ENCODE results near the gene PIANP. TPM values are rescaled to one million over a fixed set of nuclear protein-coding genes. Genes with fewer than 3 reads are reported as not detected.
"Not testable (repeated sequence)": the region's sequence is repeated elsewhere in the genome, so short reads cannot be mapped to it uniquely, and the experiment has no call there.

Gene PIANP
- total RNA-seq, 2 experiments from 2014 or later, result not detected

DNA sequence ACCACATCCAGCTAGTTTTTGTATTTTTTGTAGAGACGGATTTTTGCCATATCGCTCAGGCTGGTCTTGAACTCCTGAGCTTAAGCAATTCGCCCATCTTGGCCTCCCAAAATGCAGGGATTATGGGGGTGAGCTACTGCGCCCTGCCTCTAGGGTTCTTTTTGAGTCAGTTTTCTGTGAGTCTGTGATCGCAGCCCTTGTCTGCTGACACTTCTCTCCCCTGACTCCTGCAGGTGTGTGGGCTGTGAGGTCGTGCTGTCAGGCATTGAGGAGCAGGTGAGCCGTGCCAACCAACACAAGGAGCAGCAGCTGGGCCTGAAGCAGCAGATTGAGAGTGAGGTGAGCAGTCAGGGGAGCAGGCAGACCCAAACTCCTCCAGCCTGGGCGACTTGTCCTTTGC lies 29.6 kb upstream of the PIANP start:
- Mint-ChIP-seq H3K27ac (no peak overlapping the region), H3K36me3 (ENCODE audit: low read depth) (peaks cover 36% of the 10 kb centered on the region), H3K4me1 (ENCODE audit: low read depth) (peaks cover 10% of the 10 kb centered on the region), H3K27me3 (ENCODE audit: low read depth) (no peaks in the 10 kb centered on the region), H3K9me3 (ENCODE audit: insufficient read depth) (no peaks in the 10 kb centered on the region), H3K4me3 (no peak overlapping the region)
- POLR2A ChIA-PET, result interaction anchor here (1.3 kb wide), 1 partner anchor 37 kb away, joined by 3 read pairs; no protein-coding TSS in a partner anchor
- CTCF ChIA-PET, result interaction anchor here (1.5 kb wide), 1 partner anchor 23 kb away, joined by 7 read pairs; the partner anchor contains the start of gene MLF2
- DNase-seq, result no peak
- ATAC-seq, result no peak

DNA sequence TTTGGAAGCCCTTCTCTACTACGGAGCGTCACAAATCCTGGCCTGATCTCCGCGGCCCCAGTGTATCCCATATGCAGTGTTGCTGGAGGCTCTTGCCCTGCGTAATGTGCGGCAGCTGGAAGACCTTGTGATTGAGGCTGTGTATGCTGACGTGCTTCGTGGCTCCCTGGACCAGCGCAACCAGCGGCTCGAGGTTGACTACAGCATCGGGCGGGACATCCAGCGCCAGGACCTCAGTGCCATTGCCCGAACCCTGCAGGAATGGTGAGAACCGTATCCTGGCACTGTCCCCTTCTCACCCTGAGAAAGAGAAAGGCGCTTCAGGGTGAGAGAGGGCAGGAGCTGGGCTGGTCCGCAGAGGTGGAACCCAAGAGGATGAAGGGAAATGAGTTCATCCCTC lies 28.6 kb upstream of the PIANP start:
- ChIA-PET POLR2A (no interaction called here), CTCF (no interaction called here)
- no peaks in the 10 kb centered on the region for H3K9me3 Mint-ChIP-seq (ENCODE audit: insufficient read depth)
- H3K4me3 Mint-ChIP-seq, result no peak overlapping the region
- H3K4me1 Mint-ChIP-seq (ENCODE audit: low read depth), result peaks cover 17% of the 10 kb centered on the region
- DNase-seq (no peak), ATAC-seq (no peak)
- peaks cover 33% of the 10 kb centered on the region for H3K36me3 Mint-ChIP-seq (ENCODE audit: low read depth)
- no peaks in the 10 kb centered on the region for H3K27me3 Mint-ChIP-seq (ENCODE audit: low read depth)
- H3K27ac Mint-ChIP-seq, result no peak overlapping the region

DNA sequence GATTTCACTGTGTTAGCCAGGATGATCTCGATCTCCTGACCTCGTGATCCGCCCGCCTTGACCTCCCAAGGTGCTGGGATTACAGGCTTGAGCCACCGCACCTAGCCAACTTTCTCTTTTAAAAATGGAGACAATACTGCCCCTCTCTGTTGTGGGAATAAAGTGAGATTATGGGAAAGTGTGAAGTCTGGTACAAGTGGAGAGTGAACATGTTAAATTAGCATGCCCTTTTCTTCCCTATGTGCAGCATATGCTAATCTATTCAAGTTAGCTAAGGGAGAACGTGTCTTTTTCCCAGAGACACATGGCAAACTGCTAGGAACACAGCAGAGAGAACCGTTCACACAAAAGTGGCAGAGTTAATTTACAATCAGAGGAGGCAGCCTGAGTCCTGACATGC lies 24.7 kb upstream of the PIANP start:
- Mint-ChIP-seq H3K4me3 (peak overlapping the region; percentile 84), H3K4me1 (ENCODE audit: low read depth) (peaks cover 29% of the 10 kb centered on the region), H3K27me3 (ENCODE audit: low read depth) (no peaks in the 10 kb centered on the region), H3K36me3 (ENCODE audit: low read depth) (peaks cover 27% of the 10 kb centered on the region), H3K9me3 (ENCODE audit: insufficient read depth) (no peaks in the 10 kb centered on the region), H3K27ac (peak overlapping the region; percentile 64)
- ATAC-seq (no peak), DNase-seq (no peak)
- CTCF ChIA-PET, result interaction anchor here (1.1 to 3.2 kb wide), 6 partner anchors 8 to 147 kb away, joined by 3 to 32 read pairs (median 12); partner anchors contain the start of genes MLF2, PTMS, SPSB2 and ZNF384
- POLR2A ChIA-PET, result interaction anchor here (3.2 kb wide), 1 partner anchor 36 kb away, joined by 69 read pairs; the partner anchor contains the start of gene ZNF384

DNA sequence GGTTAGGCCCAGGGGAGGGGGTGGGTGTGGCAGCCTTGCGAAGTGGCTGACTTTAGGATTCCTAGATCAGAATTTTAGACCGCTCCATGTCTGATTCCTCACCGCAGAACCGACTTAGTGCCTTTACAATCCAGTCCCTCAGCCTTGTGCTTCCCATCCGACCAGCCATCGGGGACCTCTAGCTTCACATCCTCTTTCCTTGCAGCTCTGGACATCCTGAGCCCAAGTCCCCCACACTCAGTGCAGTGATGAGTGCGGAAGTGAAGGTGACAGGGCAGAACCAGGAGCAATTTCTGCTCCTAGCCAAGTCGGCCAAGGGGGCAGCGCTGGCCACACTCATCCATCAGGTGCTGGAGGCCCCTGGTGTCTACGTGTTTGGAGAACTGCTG lies 23.8 kb upstream of the PIANP start:
- Mint-ChIP-seq H3K27ac (peak overlapping the region; percentile 93), H3K4me3 (peak overlapping the region; percentile 84), H3K9me3 (ENCODE audit: insufficient read depth) (no peaks in the 10 kb centered on the region), H3K4me1 (ENCODE audit: low read depth) (peaks cover 29% of the 10 kb centered on the region), H3K27me3 (ENCODE audit: low read depth) (no peaks in the 10 kb centered on the region), H3K36me3 (ENCODE audit: low read depth) (peaks cover 18% of the 10 kb centered on the region)
- DNase-seq (peak; percentile 55), ATAC-seq (peak; percentile 40)
- POLR2A ChIA-PET, result interaction anchor here (0.6 to 3.2 kb wide), 28 partner anchors 9 to 288 kb away, joined by 3 to 69 read pairs (median 4); partner anchors contain the start of genes C12orf57, CDCA3, GPR162 and LPAR5
- CTCF ChIA-PET, result interaction anchor here (0.7 to 3.2 kb wide), 24 partner anchors 9 to 187 kb away, joined by 3 to 32 read pairs (median 6); partner anchors contain the start of genes CDCA3, MLF2, PTMS and SPSB2

DNA sequence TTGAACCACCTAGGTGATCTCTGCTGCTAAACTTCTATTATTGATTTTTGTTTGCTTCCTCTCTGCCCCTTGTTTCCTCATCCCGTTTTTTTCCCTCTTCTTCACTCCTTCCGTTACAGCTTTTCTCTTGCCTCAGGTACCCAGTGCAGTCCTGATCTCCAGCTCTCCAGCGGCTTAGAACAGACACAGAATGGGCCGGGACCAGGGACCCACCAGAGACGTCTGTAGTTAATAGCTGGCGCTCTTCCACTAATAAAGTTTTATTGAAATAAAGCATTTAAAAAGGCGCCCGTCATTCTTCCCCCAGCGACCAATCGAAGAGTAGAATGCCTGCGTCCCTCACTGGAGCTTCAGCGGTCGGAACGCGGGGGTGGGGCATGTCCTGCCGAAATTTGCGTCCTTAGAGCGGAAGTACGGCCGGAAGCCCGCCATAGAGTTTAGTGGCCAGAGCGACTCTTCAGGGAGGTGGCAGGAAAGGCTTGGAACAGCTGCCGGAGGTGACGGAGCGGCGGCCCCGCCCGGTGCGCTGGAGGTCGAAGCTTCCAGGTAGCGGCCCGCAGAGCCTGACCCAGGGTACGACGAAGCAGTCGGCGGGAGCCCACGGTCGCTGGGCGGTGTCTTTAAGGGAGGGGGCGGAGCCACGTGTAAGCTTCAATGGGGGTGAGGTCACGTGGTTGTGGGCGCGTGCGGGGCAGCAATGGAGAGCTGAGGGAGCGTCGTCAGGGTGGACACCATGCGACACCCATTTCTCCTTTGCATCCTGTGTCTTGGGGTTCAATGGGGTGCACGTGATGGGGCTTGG lies 23.2 kb upstream of the PIANP start, which contains the start of gene COPS7A:
COPS7A (plus strand) TSS at position 440 of the 802 bp plus-strand sequence. CDS start 611 bp downstream, outside the sequence.
- H3K4me3 Mint-ChIP-seq, result peak within 1 kb of the TSS; percentile 84
- no peaks in the 10 kb centered on the region for H3K27me3 Mint-ChIP-seq (ENCODE audit: low read depth)
- H3K9me3 Mint-ChIP-seq (ENCODE audit: insufficient read depth), result no peaks in the 10 kb centered on the region
- peak; percentile 96 for ATAC-seq
- ChIA-PET POLR2A (interaction anchor here (0.7 to 3.2 kb wide), 29 partner anchors 10 to 287 kb away, joined by 3 to 69 read pairs (median 4); partner anchors contain the start of genes C12orf57, CDCA3, LPAR5 and MLF2), CTCF (interaction anchor here (0.7 to 3.2 kb wide), 25 partner anchors 10 to 186 kb away, joined by 3 to 32 read pairs (median 6); partner anchors contain the start of genes CDCA3, MLF2, PTMS and SPSB2)
- H3K36me3 Mint-ChIP-seq (ENCODE audit: low read depth), result peaks cover 16% of the 10 kb centered on the region
- peak within 1 kb of the TSS; percentile 93 for H3K27ac Mint-ChIP-seq
- DNase-seq, result peak; percentile 100
- H3K4me1 Mint-ChIP-seq (ENCODE audit: low read depth), result peaks cover 29% of the 10 kb centered on the region

DNA sequence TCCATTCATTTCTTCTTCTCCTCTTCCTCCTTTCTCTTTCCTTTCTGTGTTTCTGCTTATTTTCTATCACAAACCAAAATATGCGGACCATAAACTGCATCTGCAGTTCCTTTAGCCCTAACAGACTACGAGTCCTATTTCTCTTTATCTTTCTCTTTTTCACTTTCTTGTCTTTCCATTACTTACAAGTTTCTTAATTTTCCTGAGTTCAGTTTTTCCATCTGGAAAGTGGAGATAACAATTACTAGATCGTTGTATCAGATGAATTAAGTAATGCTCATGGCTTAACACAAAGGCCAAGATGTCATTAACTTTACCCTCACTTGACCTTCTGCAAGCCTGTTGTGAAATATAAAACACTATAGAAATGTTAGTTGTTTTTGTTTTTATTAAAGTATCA lies 22.2 kb upstream of the PIANP start:
- POLR2A ChIA-PET, result interaction anchor here (1.1 to 3.2 kb wide), 8 partner anchors 14 to 230 kb away, joined by 3 to 69 read pairs (median 7); partner anchors contain the start of genes CDCA3, LPAR5, MRPL51 and USP5
- H3K9me3 Mint-ChIP-seq (ENCODE audit: insufficient read depth), result no peaks in the 10 kb centered on the region
- H3K36me3 Mint-ChIP-seq (ENCODE audit: low read depth), result peaks cover 10% of the 10 kb centered on the region
- no peak overlapping the region for H3K27ac Mint-ChIP-seq
- no peaks in the 10 kb centered on the region for H3K27me3 Mint-ChIP-seq (ENCODE audit: low read depth)
- peaks cover 29% of the 10 kb centered on the region for H3K4me1 Mint-ChIP-seq (ENCODE audit: low read depth)
- CTCF ChIA-PET, result interaction anchor here (1.3 to 3.2 kb wide), 13 partner anchors 11 to 149 kb away, joined by 4 to 32 read pairs (median 12); partner anchors contain the start of genes CDCA3, MLF2, PTMS and SPSB2
- ATAC-seq, result no peak
- DNase-seq, result no peak
- H3K4me3 Mint-ChIP-seq, result no peak overlapping the region

DNA sequence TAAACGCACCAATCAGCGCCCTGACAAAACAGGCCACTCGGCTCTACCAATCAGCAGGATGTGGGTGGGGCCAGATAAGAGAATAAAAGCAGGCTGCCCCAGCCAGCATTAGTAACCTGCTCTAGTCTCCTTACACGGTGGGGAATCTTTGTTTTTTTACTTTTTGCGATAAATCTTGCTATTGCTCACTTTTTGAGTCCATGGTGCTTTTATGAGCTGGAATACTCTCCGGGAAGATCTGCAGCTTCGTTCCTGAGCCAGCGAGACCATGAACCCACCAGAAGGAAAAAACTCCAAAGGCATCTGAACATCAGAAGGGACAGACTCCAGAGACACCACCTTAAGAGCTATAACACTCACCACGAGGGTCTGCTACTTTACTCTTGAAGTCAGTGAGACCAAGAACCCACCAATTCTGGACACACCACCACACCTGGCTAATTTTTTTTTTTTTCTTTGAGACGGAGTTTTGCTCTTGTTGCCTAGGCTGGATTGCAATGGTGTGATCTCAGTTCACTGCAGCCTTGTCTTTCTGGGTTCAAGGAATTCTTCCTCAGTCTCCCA lies 16.3 kb upstream of the PIANP start:
- H3K36me3 Mint-ChIP-seq (ENCODE audit: low read depth), result no peaks in the 10 kb centered on the region
- no peaks in the 10 kb centered on the region for H3K4me1 Mint-ChIP-seq (ENCODE audit: low read depth)
- ChIA-PET POLR2A (no interaction called here), CTCF (no interaction called here)
- H3K27ac Mint-ChIP-seq, result no peak overlapping the region
- no peaks in the 10 kb centered on the region for H3K9me3 Mint-ChIP-seq (ENCODE audit: insufficient read depth)
- DNase-seq (no peak), ATAC-seq (no peak)
- H3K4me3 Mint-ChIP-seq, result no peak overlapping the region
- peaks cover 2% of the 10 kb centered on the region for H3K27me3 Mint-ChIP-seq (ENCODE audit: low read depth)

DNA sequence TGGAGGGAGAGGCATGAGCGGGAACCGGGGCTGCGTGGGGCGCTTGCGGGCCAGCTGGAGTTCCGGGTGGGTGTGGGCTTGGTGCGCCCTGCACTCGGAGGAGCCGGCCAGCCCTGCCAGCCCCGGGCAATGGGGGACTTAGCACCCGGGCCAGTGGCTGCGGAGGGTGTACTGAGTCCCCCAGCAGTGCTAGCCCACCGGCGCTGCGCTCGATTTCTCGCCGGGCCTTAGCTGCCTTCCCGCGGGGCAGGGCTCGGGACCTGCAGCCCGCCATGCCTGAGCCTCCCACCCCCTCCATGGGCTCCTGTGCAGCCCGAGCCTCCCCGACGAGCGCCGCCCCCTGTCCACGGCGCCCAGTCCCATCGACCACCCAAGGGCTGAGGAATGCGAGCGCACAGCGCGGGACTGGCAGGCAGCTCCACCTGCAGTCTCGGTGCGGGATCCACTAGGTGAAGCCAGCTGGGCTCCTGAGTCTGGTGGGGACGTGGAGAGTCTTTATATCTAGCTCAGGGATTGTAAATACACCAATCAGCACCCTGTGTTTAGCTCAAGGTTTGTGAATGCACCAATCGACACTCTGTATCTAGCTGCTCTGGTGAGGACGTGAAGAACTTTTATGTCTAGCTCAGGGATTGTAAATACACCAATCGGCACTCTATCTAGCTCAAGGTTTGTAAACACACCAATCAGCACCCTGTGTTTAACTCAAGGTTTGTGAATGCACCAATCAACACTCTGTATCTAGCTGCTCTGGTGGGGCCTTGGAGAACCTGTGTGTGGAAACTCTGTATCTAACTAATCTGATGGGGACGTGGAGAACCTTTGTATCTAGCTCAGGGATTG lies 15.6 kb upstream of the PIANP start:
- H3K4me1 Mint-ChIP-seq (ENCODE audit: low read depth); H3K9me3 Mint-ChIP-seq (ENCODE audit: insufficient read depth); DNase-seq; ATAC-seq; H3K27ac Mint-ChIP-seq; H3K36me3 Mint-ChIP-seq (ENCODE audit: low read depth); H3K27me3 Mint-ChIP-seq (ENCODE audit: low read depth); H3K4me3 Mint-ChIP-seq; CTCF ChIA-PET; POLR2A ChIA-PET: not testable (repeated sequence)

DNA sequence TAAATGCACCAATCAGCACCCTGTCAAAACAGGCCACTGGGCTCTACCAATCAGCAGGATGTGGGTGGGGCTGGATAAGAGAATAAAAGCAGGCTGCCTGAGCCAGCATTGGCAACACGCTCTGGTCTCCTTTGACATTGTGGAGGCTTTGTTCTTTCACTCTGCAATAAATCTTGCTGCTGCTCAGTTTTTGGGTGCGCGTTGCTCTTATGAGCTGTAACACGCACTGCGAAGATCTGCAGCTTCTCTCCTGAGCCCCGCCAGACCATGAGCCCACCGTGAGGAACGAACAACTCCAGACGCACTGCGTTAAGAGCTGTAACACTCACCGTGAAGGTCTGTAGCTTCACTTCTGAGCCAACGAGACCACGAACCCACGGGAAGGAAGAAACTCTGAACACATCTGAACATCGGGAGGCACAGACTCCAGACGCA lies 8.4 kb upstream of the PIANP start:
- DNase-seq, result peak; percentile 50
- Mint-ChIP-seq H3K9me3 (ENCODE audit: insufficient read depth) (peaks cover 7% of the 10 kb centered on the region), H3K36me3 (ENCODE audit: low read depth) (peaks cover 3% of the 10 kb centered on the region), H3K4me1 (ENCODE audit: low read depth) (peaks cover 10% of the 10 kb centered on the region), H3K27ac (peak overlapping the region; percentile 83), H3K27me3 (ENCODE audit: low read depth) (peaks cover 13% of the 10 kb centered on the region), H3K4me3 (peak overlapping the region; percentile 44)
- ChIA-PET CTCF (interaction anchor here (0.9 to 3.4 kb wide), 4 partner anchors 11 to 44 kb away, joined by 3 to 12 read pairs (median 6); partner anchors contain the start of genes COPS7A, MLF2 and ZNF384), POLR2A (interaction anchor here (0.6 to 1.6 kb wide), 8 partner anchors 10 to 403 kb away, joined by 3 to 13 read pairs (median 3); partner anchors contain the start of genes COPS7A and ZNF384)
- ATAC-seq, result peak; percentile 57

DNA sequence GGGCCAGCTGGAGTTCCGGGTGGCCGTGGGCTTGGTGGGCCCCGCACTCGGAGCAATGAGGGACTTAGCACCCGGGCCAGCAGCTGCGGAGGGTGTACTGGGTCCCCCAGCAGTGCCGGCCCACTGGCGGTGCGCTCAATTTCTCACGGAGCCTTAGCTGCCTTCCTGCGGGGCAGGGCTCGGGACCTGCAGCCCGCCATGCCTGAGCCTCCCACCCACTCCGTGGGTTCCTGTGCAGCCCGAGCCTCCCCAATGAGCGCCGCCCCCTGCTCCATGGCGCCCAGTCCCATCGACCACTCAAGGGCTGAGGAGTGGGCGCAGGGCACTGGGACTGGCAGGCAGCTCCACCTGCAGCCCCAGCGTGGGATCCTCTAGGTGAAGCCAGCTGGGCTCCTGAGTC lies 7.7 kb upstream of the PIANP start:
- not testable (repeated sequence) for DNase-seq; H3K36me3 Mint-ChIP-seq (ENCODE audit: low read depth); ATAC-seq; H3K4me3 Mint-ChIP-seq; H3K9me3 Mint-ChIP-seq (ENCODE audit: insufficient read depth); H3K27ac Mint-ChIP-seq
- peaks cover 12% of the 10 kb centered on the region for H3K4me1 Mint-ChIP-seq (ENCODE audit: low read depth)
- H3K27me3 Mint-ChIP-seq (ENCODE audit: low read depth), result peaks cover 17% of the 10 kb centered on the region
- CTCF ChIA-PET, result interaction anchor here (1.5 to 3.4 kb wide), 3 partner anchors 10 to 19 kb away, joined by 5 to 12 read pairs (median 7); partner anchors contain the start of genes COPS7A and ZNF384
- POLR2A ChIA-PET, result interaction anchor here (0.6 to 1.6 kb wide), 3 partner anchors 9 to 404 kb away, joined by 3 to 13 read pairs (median 3); partner anchors contain the start of gene COPS7A

Measured in activated CD8-positive, alpha-beta T cell treated with anti-CD3 and anti-CD28 coated beads, Interleukin-2, amount 10 ng/mL, durations not matched to agents 7 days and 5 days (primary cell).